AG09319 (cell line): Measurements from ENCODE around the gene TTC7B.
A peak's percentile ranks its signal among the peaks of the same experiment; 100 is the strongest.

Experiments used
- DNase-seq: peaks from one replicate; pipeline ENCODE4 v3.0.0-alpha.2; 2010; ENCODE audit warnings: low read depth; ENCODE audit errors: extremely low read depth
- CTCF ChIP-seq: IDR thresholded peaks from 2 replicates; pipeline ENCODE4 v1.5.1; 2011; ENCODE audit warnings: low read depth, mild to moderate bottlenecking, inconsistent platforms, low read length, moderate library complexity

TTC7B gene

GRCh38 chr14:90773196-90773486, 43.1 kb downstream of the TTC7B start:
- DNase-seq, result no peak
- TF ChIP-seq CTCF, result no peak

- DNase-seq, result no peak
- TF ChIP-seq CTCF, result no peak
These were observed 48.3 kb downstream of the TTC7B start for GRCh38 chr14:90767899-90768298.

GRCh38 chr14:90760591-90761316, 55.5 kb downstream of the TTC7B start:
- peak; percentile 38 for TF ChIP-seq CTCF
- DNase-seq, result no peak

GRCh38 chr14:90760078-90760444, 56.2 kb downstream of the TTC7B start:
- TF ChIP-seq CTCF, result no peak

GRCh38 chr14:90759370-90760077, 56.7 kb downstream of the TTC7B start:
- no peak for DNase-seq
- TF ChIP-seq CTCF, result no peak

More at GRCh38 chr14:90760078-90760444, 56.2 kb downstream of the TTC7B start:
- no peak for DNase-seq

GRCh38 chr14:90758959-90759358, 57.3 kb downstream of the TTC7B start:
- no peak for TF ChIP-seq CTCF
- no peak for DNase-seq

- DNase-seq, result peak; percentile 80
- TF ChIP-seq CTCF, result peak; percentile 75
These were observed 58.0 kb downstream of the TTC7B start for GRCh38 chr14:90758028-90758889.
